Lower leg skin (tissue), 4 donors: ENCODE data around the gene NRXN3. TPM values are rescaled to one million over a fixed set of nuclear protein-coding genes. Genes with fewer than 3 reads are reported as not detected.
A peak's percentile ranks its signal among the peaks of the same experiment; 100 is the strongest.

Source experiments
- DNase-seq, 2 donors: peaks; one replicate each; pipeline ENCODE4 v3.0.0-alpha.2; 2019; ENCODE audit warnings: low spot score in 2 of 2
- H3K4me3 ChIP-seq: fragments of 200-600 bp; sonication (generic); 2 replicates; pipeline ENCODE4 v1.5.1; 2017; ENCODE audit warnings: mild to moderate bottlenecking, low read depth; ENCODE audit not compliant: poor library complexity, severe bottlenecking
- CTCF ChIP-seq, 3 donors: fragments of 450-650 bp; IDR thresholded peaks; one replicate each; pipeline ENCODE4 v1.5.1; 2016; ENCODE audit warnings: antibody characterized with exemption in 3 of 3, mild to moderate bottlenecking in 3 of 3, moderate library complexity in 2 of 3
- POLR2A ChIP-seq, 2 donors: fragments of 450-650 bp; IDR thresholded peaks; one replicate each; pipeline ENCODE4 v1.6.1; 2016 to 2017; ENCODE audit warnings: antibody characterized with exemption in 2 of 2, mild to moderate bottlenecking in 1 of 2, moderate library complexity in 1 of 2
- WGBS, 2 donors: methylation state at CpG; one replicate each; pipeline ENCODE4 v1.1.5; 2018; 5-methylcytosine and 5-hydroxymethylcytosine counted together
- intact Hi-C: fragments of 100-400 bp; cut with DNase I; formaldehyde crosslinking; loops from one replicate; pipeline ENCODE4 v1.15.0; 2023; ENCODE audit warnings: low total_unique reads
- total RNA-seq, 4 donors: library from RNA; depleted of rRNA; stranded (reverse); fragments of >200 nt; gene quantifications; one replicate each; pipeline ENCODE4 v1.1.0, GENCODE V29; 2016

The NRXN3 gene
- total RNA-seq, 4 donors from 2014 or later = 0.61 to 2.4 (median 1.7) TPM

GRCh38 chr14:79274641-79275291, 1104.6 kb downstream of the NRXN3 start:
- WGBS, 2 donors = 24 to 53% methylated on average over 2 of the region's 2 CpGs
- TF ChIP-seq POLR2A (IDR thresholded peaks at IDR 0.05) (no peak), CTCF (IDR thresholded peaks at IDR 0.05) (no peak)
- no peak for DNase-seq
- intact Hi-C loops = no loop called here
- no peak overlapping the region for H3K4me3 ChIP-seq

GRCh38 chr14:79275292-79275655, 1105.1 kb downstream of the NRXN3 start:
- intact Hi-C loops = no loop called here
- no peak overlapping the region for H3K4me3 ChIP-seq
- WGBS, 2 donors = 74% methylated on average over 4 of the region's 4 CpGs
- no peak for TF ChIP-seq POLR2A (IDR thresholded peaks at IDR 0.05)
- no peak for TF ChIP-seq CTCF (IDR thresholded peaks at IDR 0.05)
- DNase-seq = no peak

- peak in 1 of 2 donors; percentile 82 for DNase-seq
- TF ChIP-seq POLR2A (IDR thresholded peaks at IDR 0.05) (no peak), CTCF (IDR thresholded peaks at IDR 0.05) (no peak)
- peak overlapping the region; percentile 26 for H3K4me3 ChIP-seq
- WGBS, 2 donors = 15 to 20% methylated on average over 18 of the region's 18 CpGs
- intact Hi-C loops = no loop called here
Measured at GRCh38 chr14:79278286-79278797, 1108.2 kb downstream of the NRXN3 start.

- intact Hi-C loops = no loop called here
- DNase-seq = peak; percentile 49 to 87
- TF ChIP-seq CTCF (IDR thresholded peaks at IDR 0.05) = no peak
- no peak for TF ChIP-seq POLR2A (IDR thresholded peaks at IDR 0.05)
- WGBS, 2 donors = 0 to 1% methylated on average over 67 of the region's 67 CpGs
- peak overlapping the region; percentile 26 for H3K4me3 ChIP-seq
Measured at GRCh38 chr14:79278798-79279644, 1108.8 kb downstream of the NRXN3 start.

- no peak for DNase-seq
- TF ChIP-seq CTCF (IDR thresholded peaks at IDR 0.05) = no peak
- TF ChIP-seq POLR2A (IDR thresholded peaks at IDR 0.05) = no peak
- intact Hi-C loops = no loop called here
- WGBS, 2 donors = 3 to 4% methylated on average over 41 of the region's 41 CpGs
- H3K4me3 ChIP-seq = peak overlapping the region; percentile 26
Measured at GRCh38 chr14:79279645-79280597, 1109.7 kb downstream of the NRXN3 start.
